GM23248 (cell line): ENCODE measurements around the gene TAF1B.

Experiments
- EZH2 ChIP-seq: fragments of 200-600 bp; sonication (generic); IDR thresholded peaks from 2 replicates; pipeline ENCODE4 v1.6.1; 2018; ENCODE audit warnings: antibody characterized with exemption, mild to moderate bottlenecking; ENCODE audit not compliant: insufficient read depth, poor library complexity, severe bottlenecking
- EZH2phosphoT487 ChIP-seq: fragments of 200-600 bp; sonication (generic); IDR thresholded peaks from 2 replicates; pipeline ENCODE4 v1.6.1; 2018; ENCODE audit warnings: antibody characterized with exemption, moderate library complexity, mild to moderate bottlenecking, low read depth; ENCODE audit not compliant: insufficient read depth

DNA sequence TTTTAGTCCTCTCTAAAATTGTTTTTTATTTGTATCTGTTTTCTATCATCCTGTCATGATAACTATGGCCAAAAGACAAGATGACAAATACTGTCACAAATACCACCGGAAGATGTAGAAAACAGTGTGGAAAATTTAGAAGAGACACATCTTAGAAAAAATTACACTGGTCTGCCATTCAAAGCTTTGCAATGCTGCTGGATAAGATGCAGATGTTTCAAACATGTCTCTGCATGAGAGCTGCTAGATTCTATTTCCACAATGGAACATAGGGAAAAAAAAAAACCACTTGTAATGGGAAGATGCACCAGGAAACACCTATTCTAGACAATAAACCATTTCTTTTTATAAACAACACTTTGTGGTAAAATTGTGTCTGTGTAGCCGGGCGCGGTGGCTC, 5.8 kb upstream of the TAF1B start:
- TF ChIP-seq EZH2phosphoT487 (no peak), EZH2 (no peak)
